GM19238 (cell line): ENCODE measurements around the gene SLC4A7.
"Not testable (repeated sequence)": the region's sequence is repeated elsewhere in the genome, so short reads cannot be mapped to it uniquely, and the experiment has no call there.

Source experiments
- DNase-seq: peaks from one replicate; pipeline ENCODE4 v3.0.0; 2011; ENCODE audit warnings: low spot score; ENCODE audit not compliant: insufficient read length

SLC4A7 gene

GRCh38 chr3:27360113-27361078, 123.8 kb downstream of the SLC4A7 start:
- DNase-seq, result no peak

- DNase-seq, result no peak
These were observed 125.8 kb downstream of the SLC4A7 start for GRCh38 chr3:27358372-27358771.

GRCh38 chr3:27357665-27358258, 126.4 kb downstream of the SLC4A7 start:
- no peak for DNase-seq

GRCh38 chr3:27356976-27357375, 127.2 kb downstream of the SLC4A7 start:
- DNase-seq, result no peak

GRCh38 chr3:27354588-27355203, 129.5 kb downstream of the SLC4A7 start:
- DNase-seq, result no peak

GRCh38 chr3:27354161-27354560, 130.0 kb downstream of the SLC4A7 start:
- DNase-seq, result no peak

- no peak for DNase-seq
These were observed 131.0 kb downstream of the SLC4A7 start for GRCh38 chr3:27353221-27353620.

GRCh38 chr3:27352047-27352446, 132.1 kb downstream of the SLC4A7 start:
- no peak for DNase-seq

- no peak for DNase-seq
These were observed 134.4 kb downstream of the SLC4A7 start for GRCh38 chr3:27349832-27350231.

GRCh38 chr3:27345959-27346865, 138.0 kb downstream of the SLC4A7 start:
- no peak for DNase-seq

GRCh38 chr3:27345493-27345892, 138.7 kb downstream of the SLC4A7 start:
- no peak for DNase-seq

- no peak for DNase-seq
These were observed 139.1 kb downstream of the SLC4A7 start for GRCh38 chr3:27345045-27345444.

GRCh38 chr3:27344192-27344591, 140.0 kb downstream of the SLC4A7 start:
- DNase-seq, result no peak

- DNase-seq, result no peak
These were observed 141.9 kb downstream of the SLC4A7 start for GRCh38 chr3:27342267-27342666.

- no peak for DNase-seq
These were observed 143.7 kb downstream of the SLC4A7 start for GRCh38 chr3:27340534-27340933.

- no peak for DNase-seq
These were observed 148.6 kb downstream of the SLC4A7 start for GRCh38 chr3:27335571-27335970.

- DNase-seq, result no peak
These were observed 150.3 kb downstream of the SLC4A7 start for GRCh38 chr3:27333843-27334242.

GRCh38 chr3:27328982-27329762, 155.0 kb downstream of the SLC4A7 start:
- DNase-seq, result not testable (repeated sequence)

GRCh38 chr3:27326629-27327545, 157.3 kb downstream of the SLC4A7 start:
- no peak for DNase-seq
